Retinal pigment epithelial cell (primary cell): Measurements from ENCODE around the gene NLGN1.
A peak's percentile ranks its signal among the peaks of the same experiment; 100 is the strongest.
"Not testable (repeated sequence)": the region's sequence is repeated elsewhere in the genome, so short reads cannot be mapped to it uniquely, and the experiment has no call there.

ENCODE experiments used
- DNase-seq: peaks from one replicate; pipeline ENCODE4 v3.0.0-alpha.2; 2010; ENCODE audit warnings: low read depth
- H3K4me3 ChIP-seq: 2 replicates; pipeline ENCODE4 v1.5.1; 2011; ENCODE audit warnings: mild to moderate bottlenecking, low read length, control low read depth, moderate library complexity
- TF ChIP-seq, protein P1 (sequence below): conservative IDR thresholded peaks from 2 replicates; pipeline ENCODE4 v1.5.1; 2011; ENCODE audit warnings: low read depth, low read length, control low read depth, inconsistent platforms

NLGN1 gene

DNA sequence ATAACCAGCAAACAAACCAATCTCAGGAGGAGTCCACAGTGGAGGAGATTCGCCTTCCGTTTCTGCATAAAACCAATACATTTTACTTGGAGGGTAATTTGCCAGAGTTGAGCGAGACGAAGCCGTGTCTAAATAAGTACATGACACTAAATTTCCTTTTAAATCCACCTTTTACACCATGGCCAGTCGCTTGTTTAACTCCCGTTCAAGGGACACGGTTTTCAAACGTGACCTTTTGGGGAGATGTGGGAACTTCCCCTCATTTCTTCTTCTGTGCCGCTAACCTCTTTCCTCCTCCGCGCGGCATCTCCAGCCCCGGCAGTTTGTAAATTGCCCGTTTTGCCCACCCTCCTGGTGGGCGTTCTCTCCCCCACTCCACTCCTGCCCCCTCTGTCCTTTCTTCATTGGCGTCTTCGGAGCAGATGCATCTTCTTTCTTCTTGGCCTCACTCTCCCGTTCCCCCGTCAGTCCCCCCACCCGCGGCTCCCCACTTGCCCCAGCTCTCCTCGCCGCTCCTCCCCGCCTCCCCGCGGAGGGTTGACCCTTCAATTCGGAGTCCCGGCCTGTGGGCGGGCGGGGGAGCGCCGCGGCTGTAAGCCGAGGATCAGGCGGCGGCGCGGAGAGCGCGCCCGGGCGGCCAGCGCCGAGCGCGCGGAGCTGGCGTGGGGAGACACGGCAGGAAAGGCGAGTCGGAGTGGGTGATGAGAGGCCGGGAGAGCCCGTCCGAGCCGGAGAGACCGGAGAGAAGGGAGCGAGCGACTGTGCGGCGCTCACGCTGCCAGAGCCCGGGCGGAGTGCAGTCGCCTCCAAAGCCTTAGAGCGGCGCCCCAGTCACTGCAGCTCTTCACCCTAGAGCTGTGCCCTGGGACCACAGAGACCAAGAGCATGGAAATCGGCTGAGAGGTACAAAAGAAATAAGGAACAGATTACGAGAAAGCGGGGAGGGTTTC lies at the start of gene NLGN1:
Gene NLGN1 (plus strand): TSS at position 584 of the 950 bp plus-strand sequence.
- H3K4me3 ChIP-seq, result peak within 1 kb of the TSS; percentile 56
- no peak for DNase-seq
- TF ChIP-seq, protein P1, sequence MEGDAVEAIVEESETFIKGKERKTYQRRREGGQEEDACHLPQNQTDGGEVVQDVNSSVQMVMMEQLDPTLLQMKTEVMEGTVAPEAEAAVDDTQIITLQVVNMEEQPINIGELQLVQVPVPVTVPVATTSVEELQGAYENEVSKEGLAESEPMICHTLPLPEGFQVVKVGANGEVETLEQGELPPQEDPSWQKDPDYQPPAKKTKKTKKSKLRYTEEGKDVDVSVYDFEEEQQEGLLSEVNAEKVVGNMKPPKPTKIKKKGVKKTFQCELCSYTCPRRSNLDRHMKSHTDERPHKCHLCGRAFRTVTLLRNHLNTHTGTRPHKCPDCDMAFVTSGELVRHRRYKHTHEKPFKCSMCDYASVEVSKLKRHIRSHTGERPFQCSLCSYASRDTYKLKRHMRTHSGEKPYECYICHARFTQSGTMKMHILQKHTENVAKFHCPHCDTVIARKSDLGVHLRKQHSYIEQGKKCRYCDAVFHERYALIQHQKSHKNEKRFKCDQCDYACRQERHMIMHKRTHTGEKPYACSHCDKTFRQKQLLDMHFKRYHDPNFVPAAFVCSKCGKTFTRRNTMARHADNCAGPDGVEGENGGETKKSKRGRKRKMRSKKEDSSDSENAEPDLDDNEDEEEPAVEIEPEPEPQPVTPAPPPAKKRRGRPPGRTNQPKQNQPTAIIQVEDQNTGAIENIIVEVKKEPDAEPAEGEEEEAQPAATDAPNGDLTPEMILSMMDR, result peak; percentile 41

DNA sequence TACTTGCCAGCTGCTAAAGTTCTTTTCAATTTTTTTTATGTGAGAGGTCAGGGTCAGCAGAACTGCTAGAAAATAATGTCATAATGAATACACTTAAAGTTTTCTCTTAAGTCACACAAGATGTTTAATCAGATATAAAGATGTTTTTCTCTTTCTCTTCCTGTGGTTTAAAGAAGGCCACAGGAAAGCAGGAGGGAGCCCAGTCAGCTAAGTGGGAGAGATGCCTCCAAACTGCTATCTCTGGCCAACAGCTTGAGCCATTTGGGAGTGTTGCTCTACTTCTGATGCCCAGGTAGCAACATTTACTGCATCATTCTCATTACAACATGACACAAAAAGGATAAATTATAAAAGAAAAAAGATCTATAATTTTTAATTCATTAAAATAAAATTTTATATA lies 45.7 kb upstream of the NLGN1 start:
- no peak for DNase-seq
- TF ChIP-seq, protein P1, result no peak
- H3K4me3 ChIP-seq, result no peak overlapping the region

DNA sequence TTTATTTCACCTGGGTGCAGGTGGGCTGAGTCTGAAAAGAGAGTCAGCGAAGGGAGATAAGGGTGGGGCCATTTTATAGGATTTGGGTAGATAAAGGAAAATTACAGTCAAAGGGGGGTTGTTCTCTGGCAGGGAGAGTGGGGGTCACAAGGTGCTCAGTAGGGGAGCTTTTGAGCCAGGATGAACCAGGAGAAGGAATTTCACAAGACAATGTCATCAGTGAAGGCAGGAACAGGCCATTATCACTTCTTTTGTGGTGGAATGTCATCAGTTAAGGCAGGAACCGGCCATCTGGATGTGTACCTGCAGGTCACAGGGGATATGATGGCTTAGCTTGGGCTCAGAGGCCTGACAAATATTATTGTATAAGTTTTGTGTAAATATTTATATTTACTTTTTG lies 44.4 kb upstream of the NLGN1 start:
- not testable (repeated sequence) for DNase-seq, H3K4me3 ChIP-seq

DNA sequence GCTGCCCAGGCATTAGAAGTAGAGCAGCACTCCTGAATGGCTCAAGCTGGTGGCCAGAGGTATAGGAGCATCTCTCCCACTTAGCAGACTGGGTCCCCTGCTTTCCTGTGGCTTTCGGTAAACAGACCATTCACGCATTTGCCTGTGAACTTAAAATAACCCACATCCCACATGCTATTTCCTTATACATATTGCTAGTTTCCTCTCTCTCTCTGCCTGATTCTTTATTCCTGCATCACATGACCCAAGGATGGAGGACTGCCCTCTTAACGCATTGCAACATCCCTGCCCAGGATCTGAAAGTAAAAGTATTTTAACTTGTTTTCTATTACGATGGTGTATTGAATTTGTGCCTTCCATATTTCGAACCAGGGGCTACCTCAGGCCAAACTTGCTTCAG lies 43.4 kb upstream of the NLGN1 start:
- TF ChIP-seq, protein P1, result no peak
- H3K4me3 ChIP-seq, result no peak overlapping the region
- no peak for DNase-seq

DNA sequence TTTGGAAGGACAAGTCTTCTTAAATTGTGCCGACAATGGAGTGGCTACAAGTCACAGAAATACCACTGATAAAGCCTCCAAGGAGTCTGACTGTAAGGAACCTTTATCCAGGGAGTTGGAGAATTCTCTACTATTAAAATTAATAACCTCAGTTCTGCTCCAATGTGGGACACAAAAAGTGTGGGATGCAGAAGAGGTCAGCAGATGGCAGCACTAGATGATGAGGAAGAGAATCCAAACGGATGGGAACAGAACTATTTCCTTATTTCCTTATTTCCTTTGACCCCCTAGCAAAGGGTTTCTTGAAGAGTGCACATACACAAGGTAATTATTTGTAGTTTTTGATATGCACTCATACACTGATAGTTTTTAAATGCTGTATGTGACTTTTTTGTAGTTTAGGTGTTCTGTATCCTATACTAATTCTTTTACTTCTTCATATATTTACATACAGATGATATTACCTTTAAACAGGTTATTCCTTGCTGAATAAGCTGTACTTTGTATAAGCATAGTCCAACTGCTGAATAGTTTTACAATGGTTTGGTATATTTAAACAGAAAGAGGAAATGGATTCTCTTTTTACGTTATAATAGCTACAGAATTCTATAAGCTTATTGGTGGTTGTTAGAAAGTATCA lies 25.6 kb upstream of the NLGN1 start:
- H3K4me3 ChIP-seq, result no peak overlapping the region
- TF ChIP-seq, protein P1, result peak; percentile 82
- no peak for DNase-seq

DNA sequence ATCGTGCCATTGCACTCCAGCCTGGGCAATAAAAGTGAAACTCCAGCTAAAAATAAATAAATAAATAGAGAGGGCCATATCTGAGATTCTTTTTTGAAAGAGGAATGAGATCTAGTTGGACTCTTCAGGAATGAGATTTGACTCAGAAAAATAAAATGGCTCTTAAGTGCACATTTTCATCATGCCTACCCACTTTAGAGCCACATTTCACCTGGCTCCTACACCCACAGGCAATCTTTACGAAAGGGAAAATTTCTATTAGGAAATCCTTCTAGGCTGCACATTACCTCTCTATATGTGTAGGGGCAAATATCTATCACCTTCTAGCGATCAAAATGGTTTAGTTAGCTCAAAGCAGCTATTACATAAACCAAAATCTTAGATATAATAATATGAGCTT lies 16.9 kb upstream of the NLGN1 start:
- no peak overlapping the region for H3K4me3 ChIP-seq
- TF ChIP-seq, protein P1, result no peak
- DNase-seq, result no peak

DNA sequence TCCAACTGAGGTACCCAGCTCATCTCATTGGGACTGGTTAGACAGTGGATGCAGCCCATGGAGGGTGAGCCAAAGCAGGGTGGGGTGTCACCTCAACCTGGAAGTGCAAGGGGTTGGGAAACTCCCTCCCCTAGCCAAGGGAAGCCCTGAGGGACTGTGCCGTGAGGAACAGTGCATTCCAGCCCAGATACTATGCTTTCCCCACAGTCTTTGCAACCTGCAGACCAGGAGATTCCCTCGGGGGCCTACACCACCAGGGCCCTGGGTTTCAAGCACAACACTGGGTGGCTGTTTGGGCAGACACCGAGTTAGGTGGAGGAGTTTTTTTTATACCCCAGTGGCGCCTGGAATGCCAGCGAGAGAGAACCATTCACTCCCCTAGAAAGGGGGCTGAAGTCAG lies 15.6 kb upstream of the NLGN1 start:
- DNase-seq, H3K4me3 ChIP-seq: not testable (repeated sequence)

DNA sequence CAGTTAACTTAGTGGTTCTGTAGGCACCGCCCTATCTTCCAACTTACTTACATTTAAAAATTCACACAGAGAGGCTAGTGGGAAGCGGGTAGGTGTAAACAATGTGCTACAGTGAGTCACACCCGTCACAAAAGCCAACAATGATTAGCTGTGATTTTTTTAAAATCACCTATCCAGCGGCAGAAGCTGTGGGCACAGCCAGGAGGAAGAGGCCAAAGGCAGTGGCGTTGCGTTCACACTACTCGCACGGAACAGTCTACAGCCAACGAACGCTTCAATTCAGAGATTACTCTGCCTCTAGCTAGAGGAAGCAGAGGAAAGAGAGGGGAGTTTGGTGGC lies 2.5 kb upstream of the NLGN1 start:
- peak; percentile 51 for DNase-seq
- TF ChIP-seq, protein P1, result no peak
- H3K4me3 ChIP-seq, result peak overlapping the region; percentile 56
